Putamen (tissue), 1 donor: ENCODE measurements around the gene TTC9B.
"Not testable (repeated sequence)": the region's sequence is repeated elsewhere in the genome, so short reads cannot be mapped to it uniquely, and the experiment has no call there.

ENCODE experiments used
- DNase-seq: peaks from one replicate; pipeline ENCODE4 v3.0.0-alpha.2; 2016; ENCODE audit warnings: low spot score

Gene TTC9B

GRCh38 chr19:40170303-40170989 lies 47.7 kb downstream of the TTC9B start:
- DNase-seq = not testable (repeated sequence)

GRCh38 chr19:40169482-40170302 lies 48.5 kb downstream of the TTC9B start:
- DNase-seq = not testable (repeated sequence)
